AG04449 (cell line): ENCODE measurements around the gene CCR9.

Experiments used
- CTCF ChIA-PET: fragments of 350-600 bp; formaldehyde crosslinking; extraction: SDS; loops from one replicate; lab custom pipeline; 2021; ENCODE audit warnings: antibody characterized with exemption; lab: Yijun Ruan, JAX
- POLR2A ChIA-PET: fragments of 400-600, 350-600 bp; formaldehyde crosslinking; extraction: SDS; loops from one replicate; lab custom pipeline; 2020; ENCODE audit warnings: antibody characterized with exemption, inconsistent platforms; lab: Yijun Ruan, JAX
- DNase-seq: peaks from one replicate; pipeline ENCODE4 v3.0.0-alpha.2; 2010; ENCODE audit warnings: low read depth, low spot score
- H3K4me3 ChIP-seq: 2 replicates; pipeline ENCODE4 v1.5.1; 2011; ENCODE audit warnings: low read depth, mild to moderate bottlenecking, control low read depth, low read length
- TF ChIP-seq, protein P1 (sequence below): IDR thresholded peaks from one replicate; pipeline ENCODE4 v1.5.1; 2011; ENCODE audit warnings: mild to moderate bottlenecking, moderate library complexity, low read length, control low read depth, inconsistent platforms; ENCODE audit not compliant: insufficient read depth; ENCODE audit errors: missing control alignments

The CCR9 gene

DNA sequence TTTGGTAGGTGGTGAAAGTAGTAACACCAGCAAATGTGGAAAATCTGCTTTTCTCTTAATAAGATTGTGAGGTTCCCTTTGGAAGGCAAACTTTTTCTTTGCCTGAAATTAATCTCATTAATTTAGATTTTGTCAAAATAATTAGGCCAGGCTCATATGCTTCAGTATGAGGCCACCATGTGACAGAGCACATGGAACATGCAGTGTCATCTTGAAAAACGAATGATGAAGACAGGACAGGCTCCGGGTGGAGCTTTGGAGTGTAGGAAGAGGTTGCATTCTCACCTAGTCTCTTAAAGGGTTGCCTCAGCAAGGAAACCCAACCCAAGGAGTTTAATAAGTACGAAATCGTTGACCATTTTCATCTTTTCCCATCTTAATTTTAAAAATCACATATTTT is 25.9 kb upstream of the CCR9 start:
- DNase-seq: no peak
- no peak overlapping the region for H3K4me3 ChIP-seq
- ChIA-PET CTCF (no interaction called here), POLR2A (no interaction called here)
- TF ChIP-seq, protein P1, sequence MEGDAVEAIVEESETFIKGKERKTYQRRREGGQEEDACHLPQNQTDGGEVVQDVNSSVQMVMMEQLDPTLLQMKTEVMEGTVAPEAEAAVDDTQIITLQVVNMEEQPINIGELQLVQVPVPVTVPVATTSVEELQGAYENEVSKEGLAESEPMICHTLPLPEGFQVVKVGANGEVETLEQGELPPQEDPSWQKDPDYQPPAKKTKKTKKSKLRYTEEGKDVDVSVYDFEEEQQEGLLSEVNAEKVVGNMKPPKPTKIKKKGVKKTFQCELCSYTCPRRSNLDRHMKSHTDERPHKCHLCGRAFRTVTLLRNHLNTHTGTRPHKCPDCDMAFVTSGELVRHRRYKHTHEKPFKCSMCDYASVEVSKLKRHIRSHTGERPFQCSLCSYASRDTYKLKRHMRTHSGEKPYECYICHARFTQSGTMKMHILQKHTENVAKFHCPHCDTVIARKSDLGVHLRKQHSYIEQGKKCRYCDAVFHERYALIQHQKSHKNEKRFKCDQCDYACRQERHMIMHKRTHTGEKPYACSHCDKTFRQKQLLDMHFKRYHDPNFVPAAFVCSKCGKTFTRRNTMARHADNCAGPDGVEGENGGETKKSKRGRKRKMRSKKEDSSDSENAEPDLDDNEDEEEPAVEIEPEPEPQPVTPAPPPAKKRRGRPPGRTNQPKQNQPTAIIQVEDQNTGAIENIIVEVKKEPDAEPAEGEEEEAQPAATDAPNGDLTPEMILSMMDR: no peak

DNA sequence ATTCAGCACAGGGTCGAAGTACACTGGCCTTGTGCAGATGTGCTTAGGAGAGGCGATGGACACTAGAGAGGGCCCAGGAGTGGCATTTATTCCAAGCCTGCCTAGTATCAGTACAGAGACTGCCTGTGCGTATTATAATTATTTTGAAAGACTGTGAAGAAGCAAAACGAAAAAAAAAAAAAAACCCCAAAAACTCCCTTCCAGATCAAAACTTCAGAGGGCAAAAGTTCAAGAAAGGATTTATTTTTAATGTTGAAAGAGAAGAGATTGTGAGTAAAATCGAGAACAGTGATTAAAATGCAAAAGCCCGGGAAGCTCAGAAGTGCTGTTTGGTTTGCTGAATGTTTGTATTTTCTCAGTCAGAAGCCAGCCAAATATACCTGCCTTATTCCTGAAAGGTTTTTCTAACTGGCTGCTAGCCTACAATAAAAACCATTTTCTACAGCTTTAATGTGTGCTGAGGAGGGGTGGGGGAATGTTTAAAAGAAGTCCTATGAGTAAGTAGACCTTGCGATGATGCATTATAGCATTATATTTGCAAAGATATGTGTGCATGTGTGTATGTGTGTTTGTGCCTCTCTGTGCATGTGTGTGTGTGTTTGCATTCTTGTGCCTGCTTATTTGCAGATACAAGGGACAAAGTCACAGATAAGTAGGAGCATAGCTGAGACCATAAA is 25.2 kb upstream of the CCR9 start:
- H3K4me3 ChIP-seq: no peak overlapping the region
- TF ChIP-seq, protein P1: no peak
- ChIA-PET POLR2A (no interaction called here), CTCF (no interaction called here)
- DNase-seq: no peak

DNA sequence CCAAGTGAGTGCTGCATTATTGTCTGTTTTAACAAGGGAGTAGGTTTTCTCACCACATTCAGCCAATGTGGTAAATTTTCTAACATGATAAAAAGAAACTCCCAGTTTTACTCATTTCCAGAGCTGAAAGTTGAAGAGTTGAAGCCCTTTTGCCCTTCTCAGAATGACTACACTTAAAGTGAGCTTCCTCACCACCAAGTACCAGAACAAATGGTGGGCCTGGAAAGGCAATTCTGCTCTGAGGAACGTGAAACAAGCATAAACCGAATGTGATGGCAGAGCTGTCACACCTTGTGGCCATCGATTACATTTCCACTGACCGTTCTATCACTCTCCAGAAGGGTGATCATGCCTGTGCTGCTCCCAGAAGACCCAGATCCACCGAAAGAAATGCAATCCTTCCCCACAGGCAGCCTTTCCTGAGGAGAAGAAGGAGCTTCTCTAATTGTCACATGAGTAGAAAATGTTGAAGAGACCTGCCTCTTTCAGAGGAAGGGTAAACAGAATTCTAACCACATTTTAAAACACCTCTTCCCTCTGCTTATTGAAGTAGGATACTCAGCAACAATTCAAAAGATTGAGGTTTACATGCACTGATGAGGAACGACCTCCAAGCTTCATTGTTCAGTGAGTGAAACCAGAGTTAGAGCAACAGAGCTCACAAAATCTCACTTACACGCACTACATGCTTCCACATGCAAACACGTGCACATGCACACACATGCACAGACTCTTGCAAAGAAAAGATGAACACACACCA is 21.4 kb upstream of the CCR9 start:
- CTCF ChIA-PET: interaction anchor here (0.9 kb wide), 1 partner anchor 72 kb away, joined by 3 read pairs; no protein-coding TSS in a partner anchor
- POLR2A ChIA-PET: interaction anchor here (0.5 kb wide), 1 partner anchor 652 kb away, joined by 3 read pairs; no protein-coding TSS in a partner anchor
- H3K4me3 ChIP-seq: no peak overlapping the region
- no peak for DNase-seq
- TF ChIP-seq, protein P1: no peak

DNA sequence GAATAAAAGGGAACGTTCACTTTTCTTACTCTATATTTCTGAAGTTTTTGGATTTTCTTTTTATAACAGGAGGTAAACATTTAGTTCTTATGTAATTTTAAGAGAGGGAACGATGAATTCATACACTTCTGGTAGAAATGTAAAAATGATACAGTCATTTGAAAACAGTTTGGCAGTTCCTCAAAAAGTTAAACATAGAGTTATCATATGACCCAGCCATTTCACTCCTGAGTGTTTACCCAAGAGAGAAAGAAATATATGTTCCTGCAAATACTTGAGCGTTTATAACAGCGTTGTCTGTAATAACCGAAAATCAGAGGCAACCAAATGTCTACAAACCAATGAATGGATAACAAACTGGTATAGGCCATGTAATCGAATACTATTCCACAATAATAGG is 20.8 kb upstream of the CCR9 start:
- TF ChIP-seq, protein P1: no peak
- no peak for DNase-seq
- ChIA-PET CTCF (no interaction called here), POLR2A (no interaction called here)
- H3K4me3 ChIP-seq: no peak overlapping the region

DNA sequence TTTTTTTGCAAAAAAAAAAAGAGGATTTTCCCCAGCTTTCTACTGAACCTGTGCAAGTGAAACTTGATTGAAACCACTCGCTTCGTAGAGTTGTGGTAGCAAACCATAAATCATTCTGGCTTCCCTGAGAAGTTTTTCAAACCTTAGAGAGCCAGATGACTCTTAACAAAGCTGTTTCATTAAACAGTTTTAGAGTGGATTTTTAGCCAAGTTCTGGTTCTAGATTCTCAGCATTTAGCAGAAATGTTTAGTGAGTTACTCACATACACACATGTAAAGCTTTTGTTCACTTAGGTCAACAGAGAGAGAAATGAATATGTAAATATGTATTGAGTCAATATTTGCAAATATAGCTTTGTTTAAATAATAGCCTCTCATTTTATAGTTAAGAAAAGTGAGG is 18.1 kb upstream of the CCR9 start:
- ChIA-PET POLR2A (no interaction called here), CTCF (interaction anchor here (1.0 kb wide), 2 partner anchors 10 to 15 kb away, joined by 3 read pairs; no protein-coding TSS in a partner anchor)
- TF ChIP-seq, protein P1: no peak
- DNase-seq: no peak
- H3K4me3 ChIP-seq: no peak overlapping the region

DNA sequence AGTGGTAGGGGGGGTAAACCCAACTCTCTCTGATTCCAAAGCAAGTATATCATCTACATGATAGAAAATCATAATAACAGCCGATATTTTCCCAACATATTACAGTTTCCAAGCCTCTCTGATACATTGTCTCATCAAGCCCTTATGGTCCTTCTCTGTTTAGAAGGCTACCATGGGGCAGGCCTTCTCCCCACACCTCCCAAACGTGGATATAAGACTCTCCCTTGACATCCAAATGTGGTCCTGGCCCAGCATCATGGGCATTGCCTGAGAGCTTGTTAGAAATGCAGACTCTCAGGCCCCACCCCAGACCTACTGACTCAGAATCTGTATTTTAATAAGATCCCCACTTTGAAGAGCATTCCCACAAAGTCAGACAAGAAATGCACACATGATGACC is 17.7 kb upstream of the CCR9 start:
- DNase-seq: no peak
- CTCF ChIA-PET: interaction anchor here (1.0 kb wide), 2 partner anchors 9 to 16 kb away, joined by 3 read pairs; no protein-coding TSS in a partner anchor

More for the DNA sequence above, 17.7 kb upstream of the CCR9 start:
- H3K4me3 ChIP-seq: no peak overlapping the region
- POLR2A ChIA-PET: no interaction called here
- TF ChIP-seq, protein P1: no peak
